ENCODE measurements around the gene ST6GALNAC6. TPM values are rescaled to one million over a fixed set of nuclear protein-coding genes. Genes with fewer than 3 reads are reported as not detected.

The ST6GALNAC6 gene
- total and polyA plus RNA-seq, 2 donors (not counting 1 experiment from before 2014, with no cell fraction given) = 68.0 to 126 TPM

DNA sequence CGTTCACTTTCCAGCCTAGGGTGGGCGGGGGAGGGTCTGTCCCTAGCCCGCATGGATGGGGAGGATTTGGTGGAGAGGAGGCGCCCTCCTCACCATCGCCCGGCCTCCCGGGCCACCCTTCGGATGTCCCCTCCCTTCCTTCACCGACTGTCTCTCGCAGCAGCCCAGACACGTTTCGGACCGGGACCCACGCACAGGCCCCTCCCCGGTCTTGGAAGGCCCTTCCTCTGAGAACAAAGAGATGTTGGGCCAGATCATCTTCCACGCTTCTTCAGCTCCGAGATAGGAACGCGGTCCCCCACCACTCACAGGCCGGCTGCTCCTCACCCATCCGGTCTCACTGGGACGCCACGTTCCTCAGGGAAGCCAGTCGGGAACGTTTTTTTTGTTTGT, 38.9 kb upstream of the ST6GALNAC6 start:
- H3K79me2 ChIP-seq (ENCODE audit: control insufficient read depth, insufficient read depth, low read length) = peaks cover 46% of the 10 kb centered on the region
- DNase-seq = no peak
- Mint-ChIP-seq H3K4me1 (peaks cover 46% of the 10 kb centered on the region), H3K27me3 (no peaks in the 10 kb centered on the region), H3K27ac (peak overlapping the region; percentile 98), H3K4me3 (peak overlapping the region; percentile 64), H3K9me3 (ENCODE audit: insufficient read depth) (no peaks in the 10 kb centered on the region)
- H3K27ac ChIP-seq (ENCODE audit: low read length in 2 of 2) = peak overlapping the region in 1 of 2 donors; percentile 75
- TF ChIP-seq EZH2 (IDR thresholded peaks at IDR 0.05; ENCODE audit: borderline replicate concordance, insufficient read depth, low read depth, low read length, poor library complexity, severe bottlenecking) = no peak
- TF ChIP-seq, protein P1, sequence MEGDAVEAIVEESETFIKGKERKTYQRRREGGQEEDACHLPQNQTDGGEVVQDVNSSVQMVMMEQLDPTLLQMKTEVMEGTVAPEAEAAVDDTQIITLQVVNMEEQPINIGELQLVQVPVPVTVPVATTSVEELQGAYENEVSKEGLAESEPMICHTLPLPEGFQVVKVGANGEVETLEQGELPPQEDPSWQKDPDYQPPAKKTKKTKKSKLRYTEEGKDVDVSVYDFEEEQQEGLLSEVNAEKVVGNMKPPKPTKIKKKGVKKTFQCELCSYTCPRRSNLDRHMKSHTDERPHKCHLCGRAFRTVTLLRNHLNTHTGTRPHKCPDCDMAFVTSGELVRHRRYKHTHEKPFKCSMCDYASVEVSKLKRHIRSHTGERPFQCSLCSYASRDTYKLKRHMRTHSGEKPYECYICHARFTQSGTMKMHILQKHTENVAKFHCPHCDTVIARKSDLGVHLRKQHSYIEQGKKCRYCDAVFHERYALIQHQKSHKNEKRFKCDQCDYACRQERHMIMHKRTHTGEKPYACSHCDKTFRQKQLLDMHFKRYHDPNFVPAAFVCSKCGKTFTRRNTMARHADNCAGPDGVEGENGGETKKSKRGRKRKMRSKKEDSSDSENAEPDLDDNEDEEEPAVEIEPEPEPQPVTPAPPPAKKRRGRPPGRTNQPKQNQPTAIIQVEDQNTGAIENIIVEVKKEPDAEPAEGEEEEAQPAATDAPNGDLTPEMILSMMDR (IDR thresholded peaks at IDR 0.05) = no peak
- peak overlapping the region in 4 of 5 experiments; percentile 69 to 92 (median 78) for H3K4me3 ChIP-seq (ENCODE audit: control extremely low read depth in 1 of 5, extremely low read depth in 1 of 5, insufficient read depth in 1 of 5, low read depth in 2 of 5, low read length in 4 of 5)
- peaks cover 0 to 4% (median 0%) of the 10 kb centered on the region in 3 donors for H3K9me3 ChIP-seq (ENCODE audit: control extremely low read depth in 1 of 3, control insufficient read depth in 2 of 3, insufficient read depth in 1 of 3, low read length in 2 of 3)
- peak overlapping the region; percentile 79 for H3K9ac ChIP-seq (ENCODE audit: low read length)
- ATAC-seq (ENCODE audit: low read depth) = peak; percentile 2
- H4K20me1 ChIP-seq (ENCODE audit: control insufficient read depth, insufficient read depth, low read length, poor library complexity, severe bottlenecking) = peaks cover 33% of the 10 kb centered on the region
- H3K36me3 ChIP-seq (replicated peaks in 1 of 2; ENCODE audit: control extremely low read depth in 1 of 2, control insufficient read depth in 1 of 2, extremely low read depth in 1 of 2, insufficient read depth in 2 of 2, low read length in 1 of 2) = peaks cover 0 to 31% of the 10 kb centered on the region in 2 experiments
- ChIA-PET POLR2A (interaction anchor here (0.6 kb wide), 1 partner anchor 72 kb away, joined by 3 read pairs; no protein-coding TSS in a partner anchor), CTCF (interaction anchor here (1.9 to 12.6 kb wide), 2 partner anchors 98 to 178 kb away, joined by 5 to 310 read pairs; no protein-coding TSS in a partner anchor)
- H2AFZ ChIP-seq (ENCODE audit: insufficient read depth, low read depth, low read length, poor library complexity, severe bottlenecking) = peak overlapping the region; percentile 85
- no peaks in the 10 kb centered on the region for H3K27me3 ChIP-seq (replicated peaks in 1 of 4; ENCODE audit: control extremely low read depth in 1 of 4, control insufficient read depth in 3 of 4, insufficient read depth in 4 of 4, low read length in 3 of 4)
- peak overlapping the region; percentile 83 for H3K4me2 ChIP-seq (replicated peaks; ENCODE audit: low read depth, low read length, poor library complexity, severe bottlenecking)
- peaks cover 29 to 37% of the 10 kb centered on the region in 2 donors for H3K4me1 ChIP-seq (ENCODE audit: control insufficient read depth in 2 of 2, insufficient read depth in 2 of 2, low read length in 2 of 2)
- WGBS (ENCODE audit: insufficient coverage) = 72% methylated on average over 12 of the region's 25 CpGs
- intact Hi-C loops (cut with micrococcal nuclease) = no loop called here

Measured in B cell (primary cell).